Osteoblast (primary cell): ENCODE results near the gene OR1M1. TPM values are rescaled to one million over a fixed set of nuclear protein-coding genes. Genes with fewer than 3 reads are reported as not detected.
"Not testable (repeated sequence)": the region's sequence is repeated elsewhere in the genome, so short reads cannot be mapped to it uniquely, and the experiment has no call there.

ENCODE experiments used
- DNase-seq: peaks from one replicate; pipeline ENCODE4 v3.0.0; 2011; ENCODE audit warnings: low spot score, mixed read lengths; ENCODE audit not compliant: insufficient read length; ENCODE audit errors: missing footprints
- H2AFZ ChIP-seq: 2 replicates; pipeline ENCODE4 v1.6.0; 2011; ENCODE audit warnings: mild to moderate bottlenecking, low read length
- H3K27ac ChIP-seq: 2 replicates; pipeline ENCODE4 v1.5.1; 2011; ENCODE audit warnings: mild to moderate bottlenecking, low read depth, low read length, moderate library complexity
- H3K27me3 ChIP-seq: 2 replicates; pipeline ENCODE4 v1.6.0; 2012; ENCODE audit warnings: mild to moderate bottlenecking, control low read depth, inconsistent platforms, low read length, moderate library complexity; ENCODE audit not compliant: insufficient read depth
- H3K36me3 ChIP-seq: 2 replicates; pipeline ENCODE4 v1.5.1; 2011; ENCODE audit warnings: mild to moderate bottlenecking, low read length, control low read depth, moderate library complexity; ENCODE audit not compliant: insufficient read depth
- H3K4me1 ChIP-seq: 2 replicates; pipeline ENCODE4 v1.5.1; 2011; ENCODE audit warnings: mild to moderate bottlenecking, low read length, control low read depth, moderate library complexity; ENCODE audit not compliant: insufficient read depth
- H3K4me2 ChIP-seq: 2 replicates; pipeline ENCODE4 v1.6.0; 2011; ENCODE audit warnings: mild to moderate bottlenecking, low read length; ENCODE audit not compliant: insufficient read depth
- H3K4me3 ChIP-seq: fragments of 200-600 bp; sonication (generic); 3 replicates; pipeline ENCODE4 v1.5.1; 2012; ENCODE audit warnings: mild to moderate bottlenecking, low read length, inconsistent platforms; ENCODE audit not compliant: insufficient read depth
- H3K79me2 ChIP-seq: 2 replicates; pipeline ENCODE4 v1.6.0; 2012; ENCODE audit warnings: mild to moderate bottlenecking, low read length, control low read depth, inconsistent platforms; ENCODE audit not compliant: insufficient read depth
- H3K9me3 ChIP-seq: 2 replicates; pipeline ENCODE4 v1.5.1; 2011; ENCODE audit warnings: low read depth, low read length, control low read depth
- H4K20me1 ChIP-seq: 2 replicates; pipeline ENCODE4 v1.6.0; 2012; ENCODE audit warnings: mild to moderate bottlenecking, low read length, control low read depth; ENCODE audit not compliant: insufficient read depth
- CTCF ChIP-seq: IDR thresholded peaks from 2 replicates; pipeline ENCODE4 v1.5.1; 2011; ENCODE audit warnings: mild to moderate bottlenecking, low read depth, low read length, moderate library complexity; ENCODE audit errors: extremely low read depth
- total RNA-seq: library from RNA; depleted of rRNA; stranded (reverse); fragments of >200 nt; gene quantifications from 2 replicates; pipeline ENCODE4 v1.2.3, GENCODE V29; 2012

Gene OR1M1
- total RNA-seq, 1 donor: not detected

GRCh38 chr19:9061879-9062278, 25.0 kb upstream of the OR1M1 start:
- no peak for TF ChIP-seq CTCF
- Histone ChIP-seq H3K9me3 (no peaks in the 10 kb centered on the region), H3K4me1 (no peaks in the 10 kb centered on the region), H4K20me1 (no peaks in the 10 kb centered on the region), H3K36me3 (no peaks in the 10 kb centered on the region), H3K27ac (no peak overlapping the region), H3K4me2 (no peak overlapping the region), H3K4me3 (no peak overlapping the region), H3K27me3 (no peaks in the 10 kb centered on the region), H2AFZ (no peak overlapping the region), H3K79me2 (no peaks in the 10 kb centered on the region)
- DNase-seq: no peak

- Histone ChIP-seq H3K4me1 (no peaks in the 10 kb centered on the region), H2AFZ (no peak overlapping the region), H3K27me3 (no peaks in the 10 kb centered on the region), H3K4me3 (no peak overlapping the region), H3K79me2 (no peaks in the 10 kb centered on the region), H4K20me1 (no peaks in the 10 kb centered on the region), H3K36me3 (no peaks in the 10 kb centered on the region), H3K4me2 (no peak overlapping the region), H3K27ac (no peak overlapping the region), H3K9me3 (no peaks in the 10 kb centered on the region)
- no peak for TF ChIP-seq CTCF
- DNase-seq: no peak
Measured at GRCh38 chr19:9065457-9066014, 21.3 kb upstream of the OR1M1 start.

GRCh38 chr19:9070066-9070465, 16.8 kb upstream of the OR1M1 start:
- DNase-seq: no peak
- no peaks in the 10 kb centered on the region for H3K4me1 ChIP-seq

GRCh38 chr19:9071720-9072119, 15.1 kb upstream of the OR1M1 start:
- H2AFZ ChIP-seq, DNase-seq, H3K79me2 ChIP-seq, H3K27me3 ChIP-seq, H3K9me3 ChIP-seq, H4K20me1 ChIP-seq, H3K27ac ChIP-seq, H3K4me1 ChIP-seq, H3K4me3 ChIP-seq, H3K4me2 ChIP-seq, H3K36me3 ChIP-seq: not testable (repeated sequence)

More at GRCh38 chr19:9070066-9070465, 16.8 kb upstream of the OR1M1 start:
- Histone ChIP-seq H3K36me3 (no peaks in the 10 kb centered on the region), H3K4me2 (no peak overlapping the region), H3K9me3 (no peaks in the 10 kb centered on the region), H3K4me3 (no peak overlapping the region), H3K27ac (no peak overlapping the region), H2AFZ (no peak overlapping the region), H3K27me3 (no peaks in the 10 kb centered on the region), H4K20me1 (no peaks in the 10 kb centered on the region), H3K79me2 (no peaks in the 10 kb centered on the region)
- no peak for TF ChIP-seq CTCF
